Measurements from ENCODE around the gene CPNE7.

DNA sequence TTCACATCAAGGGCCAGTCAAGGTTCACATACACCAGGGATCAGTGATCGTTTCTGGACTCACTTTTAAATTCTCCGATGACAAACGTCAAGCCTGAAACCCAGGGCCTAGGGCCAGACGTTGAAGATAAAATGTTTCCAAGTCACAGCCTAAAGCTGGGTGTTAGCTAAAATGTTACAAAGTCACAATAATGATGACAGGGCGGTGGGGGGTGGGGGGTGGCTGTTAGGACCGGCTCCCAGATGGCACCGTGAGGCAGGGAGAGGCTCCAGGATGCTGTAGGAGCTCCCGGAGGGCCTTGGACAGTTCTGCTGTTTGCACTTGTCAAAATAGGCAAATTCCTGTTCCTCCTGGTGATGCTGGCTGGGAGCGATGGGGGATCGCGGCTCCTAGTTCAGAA lies 31.4 kb upstream of the CPNE7 start:
- no peak for TF ChIP-seq FOXP2 (optimal IDR thresholded peaks at IDR 0.05; ENCODE audit: control extremely low read depth, extremely low read length, insufficient read depth)
- TF ChIP-seq POLR2AphosphoS5 (IDR thresholded peaks at IDR 0.05; ENCODE audit: borderline replicate concordance, low read depth, low read length) = no peak
- TF ChIP-seq EZH2 (IDR thresholded peaks at IDR 0.05) = no peak
